HG03175 (cell line): Measurements from ENCODE around the gene RAD18.

Source experiments
- ATAC-seq: cut with Tn5 transposase; IDR thresholded peaks from one replicate; pipeline ENCODE4 v1.9.1; 2021; ENCODE audit warnings: mild to moderate bottlenecking, moderate library complexity; ENCODE audit not compliant: unreplicated experiment

The RAD18 gene

GRCh38 chr3:8870134-8870533, 93.1 kb downstream of the RAD18 start:
- no peak for ATAC-seq

DNA sequence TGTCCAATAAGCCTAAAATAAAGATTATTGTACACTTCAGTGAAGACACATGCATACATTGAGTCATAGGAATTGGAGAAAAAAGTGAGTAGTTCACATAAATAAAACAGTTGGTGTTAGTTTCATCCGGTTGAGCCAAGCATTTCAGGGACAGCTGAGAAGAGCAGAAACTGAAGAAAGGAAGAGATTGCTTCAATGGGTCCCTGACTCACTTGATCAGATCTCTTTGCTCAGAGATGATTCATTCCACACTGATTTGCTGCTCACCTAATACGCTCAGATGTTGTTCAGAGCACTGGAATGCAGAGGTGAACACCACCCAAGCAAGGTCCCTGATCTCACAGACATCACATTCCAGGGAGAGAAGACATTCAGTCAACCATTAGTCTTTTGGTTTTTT, 93.7 kb downstream of the RAD18 start:
- ATAC-seq = no peak

- no peak for ATAC-seq
Measured at GRCh38 chr3:8868996-8869395, 94.3 kb downstream of the RAD18 start.

DNA sequence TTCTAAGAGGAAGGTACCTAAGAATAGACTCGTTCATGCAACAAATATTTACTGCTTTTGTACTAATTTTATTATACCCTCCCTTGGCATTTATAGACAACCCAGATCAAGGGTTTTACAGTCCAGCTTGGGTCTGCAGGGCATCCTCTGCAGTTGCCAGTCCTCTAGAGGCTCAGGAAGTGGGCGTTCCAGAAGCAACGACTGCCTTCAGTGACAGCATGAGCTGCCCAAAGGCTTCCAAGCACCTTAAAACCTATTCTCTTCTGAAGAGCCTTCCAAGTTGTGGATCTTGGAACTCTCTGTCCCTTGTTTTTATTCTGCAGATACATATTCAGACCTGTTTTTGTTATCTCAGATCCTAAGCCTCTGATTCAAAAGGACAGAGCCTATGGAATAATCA, 95.6 kb downstream of the RAD18 start:
- no peak for ATAC-seq

DNA sequence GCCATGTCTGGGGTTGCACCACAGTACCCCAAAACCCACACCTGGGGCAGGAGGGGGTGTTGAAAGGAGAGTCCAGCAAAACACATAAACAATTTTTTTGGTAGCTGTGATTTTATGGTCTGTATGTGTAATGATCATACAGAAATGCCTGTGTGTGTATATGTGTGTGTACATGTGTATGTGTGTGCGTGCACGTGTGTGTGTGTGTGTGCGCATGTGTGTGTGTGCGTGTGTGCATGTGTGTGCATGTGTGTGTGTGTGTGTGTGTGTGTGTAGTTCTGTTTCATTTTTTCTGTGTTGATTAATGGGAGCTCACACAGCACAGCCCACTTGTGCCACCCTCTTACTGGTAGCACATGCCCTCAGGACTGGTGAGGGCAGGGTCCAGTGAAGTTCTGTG, 97.6 kb downstream of the RAD18 start:
- ATAC-seq = no peak

GRCh38 chr3:8864402-8865350, 98.6 kb downstream of the RAD18 start:
- ATAC-seq = no peak

GRCh38 chr3:8863891-8864290, 99.4 kb downstream of the RAD18 start:
- ATAC-seq = no peak

- no peak for ATAC-seq
Measured at GRCh38 chr3:8857720-8858367, 105.4 kb downstream of the RAD18 start.

GRCh38 chr3:8856721-8857120, 106.6 kb downstream of the RAD18 start:
- ATAC-seq = no peak

- ATAC-seq = no peak
Measured at GRCh38 chr3:8856071-8856470, 107.2 kb downstream of the RAD18 start.

- no peak for ATAC-seq
Measured at GRCh38 chr3:8854656-8855055, 108.6 kb downstream of the RAD18 start.

- no peak for ATAC-seq
Measured at GRCh38 chr3:8853081-8853480, 110.2 kb downstream of the RAD18 start.

- no peak for ATAC-seq
Measured at GRCh38 chr3:8852511-8852910, 110.8 kb downstream of the RAD18 start.

DNA sequence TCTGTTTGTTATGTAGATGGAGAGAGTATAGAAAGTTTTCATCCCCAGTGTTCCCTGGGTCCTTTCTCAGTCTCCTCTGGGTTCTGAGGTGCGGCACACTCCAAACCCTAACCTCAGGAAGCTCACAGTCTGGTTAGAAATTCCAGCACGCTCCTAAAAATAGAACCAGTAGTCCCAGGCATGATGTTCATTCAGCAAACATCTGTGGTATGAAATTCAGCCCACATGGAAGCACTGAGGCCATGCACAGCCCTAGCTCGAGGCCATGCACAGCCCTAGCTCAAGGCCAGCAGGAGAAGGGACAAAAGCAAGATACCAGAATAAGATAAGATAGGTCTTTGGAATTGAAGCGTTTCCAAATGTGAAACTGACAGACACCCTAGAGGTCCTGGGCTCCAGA, 111.6 kb downstream of the RAD18 start:
- ATAC-seq = no peak

GRCh38 chr3:8848696-8849131, 114.6 kb downstream of the RAD18 start:
- no peak for ATAC-seq

DNA sequence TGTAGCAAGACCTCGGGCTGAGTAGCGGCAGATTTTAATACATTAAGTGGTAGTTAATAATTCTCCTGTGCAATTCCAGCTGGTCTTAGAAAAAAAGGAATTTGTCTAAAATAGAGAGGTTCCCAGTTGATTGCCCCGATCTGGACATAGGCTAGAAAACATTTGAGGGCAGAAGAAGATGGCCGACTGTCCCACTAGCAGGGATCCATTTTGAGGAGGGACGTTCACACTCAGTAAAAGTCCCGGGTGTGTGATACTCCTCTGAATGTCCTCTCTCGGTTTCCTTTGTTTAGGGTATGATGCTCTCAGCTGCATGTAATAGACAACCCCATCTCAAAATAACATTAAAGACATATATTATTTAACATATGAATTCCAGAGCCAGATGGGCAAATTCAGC, 116.0 kb downstream of the RAD18 start:
- ATAC-seq = no peak

- no peak for ATAC-seq
Measured at GRCh38 chr3:8846176-8846575, 117.1 kb downstream of the RAD18 start.

- no peak for ATAC-seq
Measured at GRCh38 chr3:8845641-8846040, 117.6 kb downstream of the RAD18 start.

DNA sequence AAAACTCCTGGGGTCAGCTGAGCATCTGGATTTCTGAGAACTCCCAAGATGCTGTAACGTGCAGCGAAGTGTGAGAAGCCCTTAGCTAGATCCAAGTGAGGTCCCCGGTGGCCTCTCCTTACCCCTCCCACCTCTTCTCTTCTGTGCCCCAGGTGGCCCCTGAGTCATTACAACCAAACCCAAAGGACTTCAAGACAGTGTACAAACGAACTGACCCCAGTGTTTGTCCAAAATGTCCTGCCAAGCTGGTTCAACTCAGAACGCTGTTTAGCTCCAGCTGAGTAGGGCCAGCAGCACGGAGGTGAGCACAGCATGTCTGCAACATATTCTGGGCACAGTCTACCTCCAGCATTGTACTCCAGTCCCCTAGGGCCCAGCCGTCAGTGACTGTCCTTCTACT, 119.9 kb downstream of the RAD18 start:
- no peak for ATAC-seq

GRCh38 chr3:8842293-8842692, 121.0 kb downstream of the RAD18 start:
- no peak for ATAC-seq

DNA sequence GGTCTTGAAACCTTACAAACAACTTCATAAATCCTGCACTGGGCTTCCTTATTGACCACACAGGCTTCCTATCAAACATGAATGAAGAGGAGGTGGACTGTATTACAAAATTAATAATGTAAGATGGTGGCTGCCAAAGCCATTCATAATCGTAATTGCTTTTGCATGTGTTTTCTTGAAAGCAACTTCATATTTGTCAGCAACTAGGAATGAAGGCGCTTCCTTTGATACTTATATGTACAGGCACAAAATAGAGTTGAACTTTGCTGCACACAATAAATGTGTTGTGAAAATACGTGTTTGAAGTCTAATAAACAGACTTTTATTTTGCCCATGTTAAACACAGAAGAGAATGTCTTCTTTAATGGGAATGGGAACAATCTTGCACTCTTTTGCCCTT, 121.8 kb downstream of the RAD18 start:
- no peak for ATAC-seq

GRCh38 chr3:8840556-8840955, 122.7 kb downstream of the RAD18 start:
- ATAC-seq = no peak
